Transverse colon (tissue), 4 donors: ENCODE data around the gene SFXN2.

Source experiments
- CTCF ChIP-seq, 5 experiments: fragments of 200-600 bp in 3 of 5; fragments of 450-650 bp in 2 of 5; sonication (generic) in 3 of 5; IDR thresholded peaks; 1 replicate in 2 of 5; 2 replicates in 3 of 5; pipeline ENCODE4 v1.5.1; 2016 to 2017; ENCODE audit warnings: antibody characterized with exemption in 5 of 5, inconsistent platforms in 3 of 5, mild to moderate bottlenecking in 2 of 5, moderate library complexity in 1 of 5
- EP300 ChIP-seq: sonication (generic); formaldehyde crosslinking; IDR thresholded peaks from one replicate; pipeline ENCODE4 v1.6.1; 2017; ENCODE audit warnings: antibody characterized with exemption, low read depth
- POLR2A ChIP-seq: fragments of 450-650 bp; IDR thresholded peaks from one replicate; pipeline ENCODE4 v1.6.1; 2016; ENCODE audit warnings: antibody characterized with exemption, mild to moderate bottlenecking, moderate library complexity
- POLR2AphosphoS5 ChIP-seq, 3 donors: sonication (generic); formaldehyde crosslinking; IDR thresholded peaks; one replicate each; pipeline ENCODE4 v1.6.1; 2016; ENCODE audit warnings: antibody characterized with exemption in 3 of 3

- TF ChIP-seq CTCF (IDR thresholded peaks at IDR 0.05) (no peak), POLR2A (peak; percentile 46), POLR2AphosphoS5 (IDR thresholded peaks at IDR 0.05) (no peak), EP300 (no peak)
These were observed at the start of gene SFXN2 for GRCh38 chr10:102714621-102715455.
